GM19025 (cell line): ENCODE results near the gene NEDD1.

ENCODE experiments used
- ATAC-seq: cut with Tn5 transposase; IDR thresholded peaks from one replicate; pipeline ENCODE4 v1.9.1; 2021; ENCODE audit warnings: mild to moderate bottlenecking, low read depth, moderate library complexity; ENCODE audit not compliant: unreplicated experiment

NEDD1 gene

GRCh38 chr12:96906849-96907670, at the start of gene NEDD1:
Gene NEDD1 (plus strand): TSS chr12:96907257. CDS start chr12:96909760, 2,503 bp downstream.
- peak; percentile 96 for ATAC-seq

GRCh38 chr12:96858162-96858561, 48.9 kb upstream of the NEDD1 start:
- no peak for ATAC-seq

- ATAC-seq = no peak
Measured at GRCh38 chr12:96861656-96862055, 45.4 kb upstream of the NEDD1 start.

- no peak for ATAC-seq
Measured at GRCh38 chr12:96862326-96862725, 44.7 kb upstream of the NEDD1 start.

GRCh38 chr12:96864335-96864734, 42.7 kb upstream of the NEDD1 start:
- no peak for ATAC-seq

- ATAC-seq = no peak
Measured at GRCh38 chr12:96866801-96867590, 40.1 kb upstream of the NEDD1 start.

- ATAC-seq = no peak
Measured at GRCh38 chr12:96870946-96871345, 36.1 kb upstream of the NEDD1 start.

GRCh38 chr12:96872961-96873360, 34.1 kb upstream of the NEDD1 start:
- no peak for ATAC-seq

GRCh38 chr12:96874211-96874610, 32.8 kb upstream of the NEDD1 start:
- ATAC-seq = no peak

GRCh38 chr12:96876966-96877365, 30.1 kb upstream of the NEDD1 start:
- no peak for ATAC-seq

- no peak for ATAC-seq
Measured at GRCh38 chr12:96878704-96879103, 28.4 kb upstream of the NEDD1 start.

- no peak for ATAC-seq
Measured at GRCh38 chr12:96879301-96879700, 27.8 kb upstream of the NEDD1 start.

GRCh38 chr12:96880220-96880619, 26.8 kb upstream of the NEDD1 start:
- ATAC-seq = no peak

- ATAC-seq = no peak
Measured at GRCh38 chr12:96881608-96882007, 25.4 kb upstream of the NEDD1 start.

GRCh38 chr12:96882862-96883261, 24.2 kb upstream of the NEDD1 start:
- ATAC-seq = no peak

- ATAC-seq = no peak
Measured at GRCh38 chr12:96883571-96883970, 23.5 kb upstream of the NEDD1 start.

- no peak for ATAC-seq
Measured at GRCh38 chr12:96886998-96887677, 19.9 kb upstream of the NEDD1 start.

- no peak for ATAC-seq
Measured at GRCh38 chr12:96889273-96889933, 17.7 kb upstream of the NEDD1 start.

GRCh38 chr12:96890331-96890730, 16.7 kb upstream of the NEDD1 start:
- no peak for ATAC-seq

GRCh38 chr12:96892104-96892503, 15.0 kb upstream of the NEDD1 start:
- no peak for ATAC-seq

GRCh38 chr12:96897421-96897820, 9.6 kb upstream of the NEDD1 start:
- ATAC-seq = no peak
